A549 treated with DMSO at 1 μM for 4 hours (cell line): Measurements from ENCODE around the gene CFAP44. TPM values are rescaled to one million over a fixed set of nuclear protein-coding genes. Genes with fewer than 3 reads are reported as not detected.

ENCODE experiments used
- total RNA-seq: library from RNA; stranded (reverse); fragments of 200-300 nt; extraction: Qiagen RNA extraction; gene quantifications from 5 replicates; pipeline ENCODE4 v1.2.3, GENCODE V29; 2022; ENCODE audit warnings: low read depth

Gene CFAP44, protein sequence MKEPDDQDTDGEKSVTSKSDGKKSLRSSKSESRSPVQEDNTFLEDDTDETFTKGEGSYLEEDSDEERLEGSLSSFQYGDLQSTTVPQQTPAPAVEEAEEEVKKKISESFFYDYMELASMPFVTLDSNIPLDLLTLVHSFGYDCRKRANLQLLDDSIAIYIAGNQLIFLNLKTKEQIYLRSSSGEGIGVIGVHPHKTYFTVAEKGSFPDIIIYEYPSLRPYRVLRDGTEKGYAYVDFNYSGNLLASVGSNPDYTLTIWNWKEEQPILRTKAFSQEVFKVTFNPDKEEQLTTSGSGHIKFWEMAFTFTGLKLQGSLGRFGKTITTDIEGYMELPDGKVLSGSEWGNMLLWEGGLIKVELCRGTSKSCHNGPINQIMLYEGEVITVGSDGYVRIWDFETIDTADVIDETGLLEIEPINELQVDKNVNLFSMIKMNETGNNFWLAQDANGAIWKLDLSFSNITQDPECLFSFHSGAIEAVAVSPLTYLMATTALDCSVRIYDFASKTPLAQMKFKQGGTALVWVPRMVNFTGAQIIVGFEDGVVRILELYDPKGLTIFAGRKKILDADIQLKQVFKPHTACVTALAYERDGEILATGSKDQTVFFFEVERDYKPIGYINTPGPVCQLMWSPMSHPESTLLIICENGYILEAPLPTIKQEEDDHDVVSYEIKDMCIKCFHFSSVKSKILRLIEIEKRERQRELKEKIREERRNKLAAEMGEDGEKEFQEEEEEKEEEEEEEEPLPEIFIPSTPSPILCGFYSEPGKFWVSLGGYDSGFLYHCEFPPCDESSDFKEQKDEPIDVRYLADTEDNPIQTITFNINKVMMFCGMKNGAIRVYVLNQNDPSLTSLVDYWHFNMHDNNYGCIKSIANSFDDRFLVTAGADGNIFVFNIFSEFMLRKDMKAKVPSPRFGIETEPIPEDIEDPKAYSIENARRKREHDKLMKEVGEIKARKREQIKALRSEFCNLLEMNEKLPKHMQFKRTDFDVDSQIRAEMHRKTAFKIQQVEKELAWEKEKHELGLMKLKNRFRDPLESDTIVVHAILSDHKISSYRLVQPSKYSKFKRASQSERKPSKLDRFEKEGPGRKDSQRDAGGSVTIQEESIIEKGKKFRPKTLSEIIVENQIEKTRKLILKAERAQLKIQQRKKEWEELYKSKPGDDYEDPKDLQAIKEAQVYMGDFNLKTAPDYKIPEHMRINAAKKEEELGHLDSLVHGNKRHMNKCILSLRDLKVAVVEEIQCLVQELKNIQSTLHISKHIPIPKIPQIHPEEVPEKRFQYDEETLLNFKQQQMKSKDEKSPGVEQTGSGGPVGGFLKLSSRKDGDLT (N-terminal part only)
- 0.73 to 2.6 TPM (median 1.9 TPM) in 5 replicates for total RNA-seq

DNA sequence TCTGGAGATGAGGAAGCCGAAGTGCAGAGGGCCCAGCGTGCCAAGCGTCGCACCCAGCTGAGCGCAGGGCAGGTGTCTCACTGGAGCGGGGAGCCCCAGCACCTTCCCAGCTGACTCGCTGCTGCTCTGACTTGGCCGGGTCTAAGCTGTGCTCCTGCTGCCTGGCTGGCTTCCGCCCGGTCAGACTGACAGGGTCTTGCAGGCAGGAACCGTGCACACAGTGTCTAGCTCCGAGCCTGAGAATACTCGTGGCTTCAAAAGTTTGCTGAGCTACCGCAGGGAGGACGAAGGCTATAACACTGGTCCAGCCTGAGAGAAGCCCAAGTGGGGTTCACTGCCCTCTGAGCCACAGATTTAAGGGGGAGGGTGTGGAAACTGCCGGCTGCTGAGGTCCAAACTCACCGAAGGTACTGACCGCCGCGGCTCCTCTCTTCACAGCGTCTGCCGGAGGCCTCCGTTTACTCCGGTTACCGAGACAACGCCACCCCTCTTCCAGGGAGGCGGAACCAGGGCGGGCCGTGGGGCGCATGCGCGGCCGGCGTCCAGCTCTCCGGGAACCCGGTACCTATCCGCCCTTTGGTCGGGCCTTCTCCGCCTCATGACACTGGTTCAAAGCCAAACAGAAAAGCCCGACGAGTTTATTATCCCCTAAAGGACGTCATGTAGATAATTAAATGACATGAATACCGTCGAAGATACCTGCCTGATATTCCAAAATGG, at the start of gene CFAP44:
Gene CFAP44 (minus strand): TSS at position 443 of the 720 bp plus-strand sequence. CDS start 7,829 bp downstream, outside the sequence.

Other genes starting within 250 kb of the CFAP44 start
- 6.9 to 8.7 TPM (median 7.5 TPM) in 5 replicates for gene BOC, start 229.9 kb downstream of the CFAP44 start, total RNA-seq
- gene SPICE1, start 73.7 kb upstream of the CFAP44 start, total RNA-seq = 4.1 to 9.9 TPM (median 9.4 TPM) in 5 replicates
- 0.19 to 0.64 TPM (median 0.48 TPM) in 5 replicates for gene SIDT1, start 91.1 kb upstream of the CFAP44 start, total RNA-seq